MM.1S (cell line): ENCODE results near the gene FILIP1.

Experiments
- EZH2 ChIP-seq: fragments of 300-600 bp; sonication (generic); optimal IDR thresholded peaks from 2 replicates; pipeline ENCODE3; 2017; ENCODE audit warnings: low read depth, mild to moderate bottlenecking, antibody characterized with exemption, low read length, mixed read lengths
- TF ChIP-seq, protein P1 (sequence below): fragments of 300-600 bp; sonication (generic); IDR thresholded peaks from 2 replicates; pipeline ENCODE4 v1.5.1; 2016; ENCODE audit warnings: antibody characterized with exemption, low read length, mixed read lengths

DNA sequence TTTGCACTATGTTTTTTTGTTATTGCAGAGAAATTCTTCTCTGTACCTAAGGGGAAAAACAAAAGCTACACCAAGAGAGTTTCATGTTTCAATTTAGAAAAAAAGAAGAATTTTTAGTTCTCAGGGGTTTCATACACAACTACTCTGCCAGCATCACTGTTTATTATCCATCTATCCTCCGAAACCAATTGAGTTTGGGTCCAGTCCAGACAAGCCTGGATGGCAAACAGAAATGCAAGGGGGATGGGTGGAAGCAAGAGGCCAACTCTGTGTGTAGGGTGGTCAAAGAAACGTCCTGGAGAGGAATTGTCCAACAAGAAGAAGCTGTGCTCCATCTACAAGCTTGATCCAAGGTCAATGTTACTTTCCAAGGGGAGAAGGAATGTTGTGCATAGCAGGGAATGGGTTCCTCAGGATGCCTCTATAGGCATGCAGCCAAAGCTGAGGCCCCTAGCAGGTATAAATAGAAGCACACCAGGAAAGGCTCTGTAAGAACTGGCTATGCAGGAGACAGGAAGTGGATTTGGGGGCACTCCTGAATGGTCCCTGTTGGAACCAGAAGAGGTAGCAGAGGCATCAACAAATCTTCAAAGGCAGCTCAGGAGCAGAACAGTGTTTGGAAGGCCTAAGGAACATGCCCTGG lies 64.4 kb downstream of the FILIP1 start:
- no peak for TF ChIP-seq EZH2
- TF ChIP-seq, protein P1, sequence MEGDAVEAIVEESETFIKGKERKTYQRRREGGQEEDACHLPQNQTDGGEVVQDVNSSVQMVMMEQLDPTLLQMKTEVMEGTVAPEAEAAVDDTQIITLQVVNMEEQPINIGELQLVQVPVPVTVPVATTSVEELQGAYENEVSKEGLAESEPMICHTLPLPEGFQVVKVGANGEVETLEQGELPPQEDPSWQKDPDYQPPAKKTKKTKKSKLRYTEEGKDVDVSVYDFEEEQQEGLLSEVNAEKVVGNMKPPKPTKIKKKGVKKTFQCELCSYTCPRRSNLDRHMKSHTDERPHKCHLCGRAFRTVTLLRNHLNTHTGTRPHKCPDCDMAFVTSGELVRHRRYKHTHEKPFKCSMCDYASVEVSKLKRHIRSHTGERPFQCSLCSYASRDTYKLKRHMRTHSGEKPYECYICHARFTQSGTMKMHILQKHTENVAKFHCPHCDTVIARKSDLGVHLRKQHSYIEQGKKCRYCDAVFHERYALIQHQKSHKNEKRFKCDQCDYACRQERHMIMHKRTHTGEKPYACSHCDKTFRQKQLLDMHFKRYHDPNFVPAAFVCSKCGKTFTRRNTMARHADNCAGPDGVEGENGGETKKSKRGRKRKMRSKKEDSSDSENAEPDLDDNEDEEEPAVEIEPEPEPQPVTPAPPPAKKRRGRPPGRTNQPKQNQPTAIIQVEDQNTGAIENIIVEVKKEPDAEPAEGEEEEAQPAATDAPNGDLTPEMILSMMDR: no peak
